ENCODE results near the gene NEUROG2. TPM values are rescaled to one million over a fixed set of nuclear protein-coding genes. Genes with fewer than 3 reads are reported as not detected.

Gene NEUROG2
- total RNA-seq: not detected

- intact Hi-C loops (cut with DNase I; ENCODE audit: low total_unique reads) (no loop called here), in situ Hi-C loops (cut with MboI; ENCODE audit: low pct_ligation_motif_present in 1 of 4, low pct_unique_long_range_greater_than_20kb in 1 of 4, low sequenced_read_pairs in 3 of 4) (no loop called here)
- DNase-seq: no peak
- Histone ChIP-seq H3K36me3 (no peaks in the 10 kb centered on the region), H3K4me3 (peak within 1 kb of the TSS; percentile 27 to 54 (median 38)), H3K4me1 (peaks cover 10 to 44% (median 38%) of the 10 kb centered on the region in 4 donors), H3K27ac (no peak within 1 kb of the TSS), H3K9me3 (no peaks in the 10 kb centered on the region), H3K27me3 (peaks cover 100% of the 10 kb centered on the region)
- TF ChIP-seq CTCF (IDR thresholded peaks at IDR 0.05) (no peak), EP300 (IDR thresholded peaks at IDR 0.05; ENCODE audit: low read depth) (no peak), POLR2A (IDR thresholded peaks at IDR 0.05) (no peak), POLR2AphosphoS5 (IDR thresholded peaks at IDR 0.05) (no peak)
- WGBS, 2 donors (ENCODE audit: low coverage in 1 of 2): 0 to 1% methylated on average over 1 to 10 of the region's 15 CpGs
These were observed at the start of gene NEUROG2 for GRCh38 chr4:112516066-112516470. Gene NEUROG2 (minus strand): TSS chr4:112516180. CDS start chr4:112515475, 705 bp downstream.

GRCh38 chr4:112564706-112565270 lies 48.8 kb upstream of the NEUROG2 start:
- 93 to 96% methylated on average over 14 to 25 of the region's 25 CpGs for WGBS, 2 donors (ENCODE audit: low coverage in 1 of 2)
- in situ Hi-C loops (cut with MboI; ENCODE audit: low pct_ligation_motif_present in 1 of 4, low pct_unique_long_range_greater_than_20kb in 1 of 4, low sequenced_read_pairs in 3 of 4): no loop called here
- intact Hi-C loops (cut with DNase I; ENCODE audit: low total_unique reads): no loop called here

GRCh38 chr4:112563431-112564200 lies 47.6 kb upstream of the NEUROG2 start:
- in situ Hi-C loops (cut with MboI; ENCODE audit: low pct_ligation_motif_present in 1 of 4, low pct_unique_long_range_greater_than_20kb in 1 of 4, low sequenced_read_pairs in 3 of 4): no loop called here
- intact Hi-C loops (cut with DNase I; ENCODE audit: low total_unique reads): no loop called here

More at GRCh38 chr4:112564706-112565270, 48.8 kb upstream of the NEUROG2 start:
- H3K36me3 ChIP-seq: no peaks in the 10 kb centered on the region
- H3K27me3 ChIP-seq: no peaks in the 10 kb centered on the region
- no peaks in the 10 kb centered on the region for H3K4me1 ChIP-seq
- no peak overlapping the region for H3K4me3 ChIP-seq
- TF ChIP-seq CTCF (IDR thresholded peaks at IDR 0.05): no peak
- H3K27ac ChIP-seq: no peak overlapping the region
- no peak for DNase-seq
- no peaks in the 10 kb centered on the region for H3K9me3 ChIP-seq

More at GRCh38 chr4:112563431-112564200, 47.6 kb upstream of the NEUROG2 start:
- 87 to 89% methylated on average over 2 to 4 of the region's 4 CpGs for whole genome bisulfite sequencing, 2 donors (ENCODE audit: low coverage in 1 of 2)
- H3K9me3 ChIP-seq: no peaks in the 10 kb centered on the region
- H3K27ac ChIP-seq: no peak overlapping the region
- no peak for DNase-seq
- no peaks in the 10 kb centered on the region for H3K27me3 ChIP-seq
- TF ChIP-seq EP300 (IDR thresholded peaks at IDR 0.05; ENCODE audit: low read depth): no peak
- TF ChIP-seq POLR2A (IDR thresholded peaks at IDR 0.05): no peak
- TF ChIP-seq POLR2AphosphoS5 (IDR thresholded peaks at IDR 0.05): no peak
- no peak for TF ChIP-seq CTCF (IDR thresholded peaks at IDR 0.05)
- H3K36me3 ChIP-seq: no peaks in the 10 kb centered on the region
- no peaks in the 10 kb centered on the region for H3K4me1 ChIP-seq
- H3K4me3 ChIP-seq: no peak overlapping the region
